Endothelial cell of umbilical vein (primary cell): ENCODE results near the gene NRXN3.

Experiments
- CTCF ChIP-seq, 2 donors: IDR thresholded peaks; 1 replicate in 1 of 2; 2 replicates in 1 of 2; pipeline ENCODE4 v1.5.1; 2011; ENCODE audit warnings: low read length in 2 of 2, mild to moderate bottlenecking in 2 of 2, moderate library complexity in 2 of 2, control low read depth in 1 of 2, inconsistent platforms in 1 of 2, low read depth in 1 of 2; ENCODE audit not compliant: insufficient read depth in 1 of 2; ENCODE audit errors: extremely low read depth in 1 of 2
- EZH2 ChIP-seq: IDR thresholded peaks from 2 replicates; pipeline ENCODE4 v1.6.1; 2012; ENCODE audit warnings: borderline replicate concordance, low read depth, mild to moderate bottlenecking, moderate library complexity, low read length, inconsistent platforms; ENCODE audit not compliant: severe bottlenecking
- FOS ChIP-seq: IDR thresholded peaks from 2 replicates; pipeline ENCODE4 v1.6.1; 2011; ENCODE audit warnings: mild to moderate bottlenecking, low read length, moderate library complexity, borderline replicate concordance; ENCODE audit not compliant: insufficient read depth
- JUN ChIP-seq: IDR thresholded peaks from 2 replicates; pipeline ENCODE4 v1.6.1; 2011; ENCODE audit warnings: borderline replicate concordance, low read depth; ENCODE audit not compliant: insufficient read length, insufficient read depth
- MAX ChIP-seq: IDR thresholded peaks from 2 replicates; pipeline ENCODE4 v1.6.1; 2011; ENCODE audit not compliant: insufficient read depth, insufficient read length
- MYC ChIP-seq: IDR thresholded peaks from one replicate; pipeline ENCODE4 v1.6.1; 2011; ENCODE audit warnings: mild to moderate bottlenecking, low read depth, low read length
- POLR2A ChIP-seq: IDR thresholded peaks from 2 replicates; pipeline ENCODE4 v1.6.1; 2012; ENCODE audit warnings: low read depth, mild to moderate bottlenecking, control low read depth, low read length
- POLR2AphosphoS5 ChIP-seq: IDR thresholded peaks from 2 replicates; pipeline ENCODE4 v1.6.1; 2012; ENCODE audit warnings: low read depth, mild to moderate bottlenecking, control low read depth, low read length, moderate library complexity; ENCODE audit not compliant: insufficient read depth

GRCh38 chr14:78627114-78627513 lies 456.9 kb downstream of the NRXN3 start:
- TF ChIP-seq POLR2AphosphoS5 (no peak), CTCF (IDR thresholded peaks at IDR 0.05; ENCODE audit: extremely low read depth in 1 of 2, insufficient read depth in 1 of 2, low read depth in 1 of 2, low read length in 2 of 2) (no peak), MYC (no peak), POLR2A (no peak), MAX (no peak), EZH2 (no peak), FOS (no peak), JUN (no peak)
